ENCODE results near the gene RFX7. TPM values are rescaled to one million over a fixed set of nuclear protein-coding genes. Genes with fewer than 3 reads are reported as not detected.

The RFX7 gene
- total and polyA plus RNA-seq, 2 of the 4 experiments (the other 2 are of a cell fraction): 4.1 to 10.6 TPM

- no peak for TF ChIP-seq CEBPB (IDR thresholded peaks at IDR 0.05; ENCODE audit: low read depth, low read length)
- TF ChIP-seq RFX5 (IDR thresholded peaks at IDR 0.05; ENCODE audit: low read depth, low read length): no peak
- no peak for TF ChIP-seq MAFK (IDR thresholded peaks at IDR 0.05; ENCODE audit: low read depth, low read length)
- TF ChIP-seq FOS (IDR thresholded peaks at IDR 0.05; ENCODE audit: low read depth, low read length): no peak
- no peak overlapping the region for H2AK9ac ChIP-seq (replicated peaks; ENCODE audit: low read depth, low read length, poor library complexity)
- no peak overlapping the region for H3K4me3 ChIP-seq (ENCODE audit: insufficient read depth, low read depth, low read length)
- no peak overlapping the region for H3K18ac ChIP-seq (ENCODE audit: low read depth, low read length)
- peaks cover 17% of the 10 kb centered on the region for H3K9me3 ChIP-seq (ENCODE audit: control insufficient read depth, insufficient read depth, low read length)
- H2BK15ac ChIP-seq (ENCODE audit: low read depth, low read length): no peak overlapping the region
- no peak overlapping the region for H2BK20ac ChIP-seq (ENCODE audit: low read depth, low read length)
- no peak overlapping the region for H2BK5ac ChIP-seq (ENCODE audit: low read depth, low read length, poor library complexity, severe bottlenecking)
- no peak overlapping the region for H4K91ac ChIP-seq (ENCODE audit: insufficient read depth, low read depth, low read length)
- H4K20me1 ChIP-seq (ENCODE audit: insufficient read depth, low read length): peaks cover 4% of the 10 kb centered on the region; the same call in 1 of the 2 replicates
- dilution Hi-C loops (cut with HindIII; ENCODE audit: low sequenced_read_pairs, unreplicated experiment) (no loop called here), in situ Hi-C loops (cut with MboI; ENCODE audit: low sequenced_read_pairs) (no loop called here), intact Hi-C loops (cut with micrococcal nuclease) (no loop called here)
- peaks cover 11% of the 10 kb centered on the region for H3K36me3 ChIP-seq (ENCODE audit: control insufficient read depth, insufficient read depth, low read length)
- H3K56ac ChIP-seq (ENCODE audit: extremely low read depth, insufficient read depth, low read length): no peak overlapping the region
- no peak overlapping the region for H3K27ac ChIP-seq (ENCODE audit: insufficient read depth, low read length)
- H2AFZ ChIP-seq (replicated peaks; ENCODE audit: low read length, poor library complexity): no peak overlapping the region
- no peak overlapping the region for H4K5ac ChIP-seq (ENCODE audit: low read depth, low read length)
- no peaks in the 10 kb centered on the region for H3K9me1 ChIP-seq (ENCODE audit: insufficient read depth, low read length)
- CTCF ChIA-PET: no interaction called here
- H2BK120ac ChIP-seq (ENCODE audit: low read depth, low read length): no peak overlapping the region
- H3K4ac ChIP-seq (ENCODE audit: low read depth, low read length): no peak overlapping the region
- no peaks in the 10 kb centered on the region for H3K27me3 ChIP-seq (ENCODE audit: control insufficient read depth, insufficient read depth, low read length)
- no TSS peak for BruUV-seq (replicated peaks)
- no peak overlapping the region for H2AK5ac ChIP-seq (ENCODE audit: low read depth, low read length)
- POLR2A ChIA-PET (ENCODE audit: unreplicated experiment): no interaction called here
- H4K8ac ChIP-seq (ENCODE audit: low read depth in 2 of 2, low read length in 2 of 2): no peak overlapping the region
- WGBS, 2 experiments (ENCODE audit: extremely low coverage in 2 of 2, insufficient read length in 1 of 2): no CpG with 5 or more reads among the region's 2 CpGs
- DNase-seq (no peak), ATAC-seq (ENCODE audit: low read depth) (no peak)
- no peak overlapping the region for H3K4me2 ChIP-seq (ENCODE audit: low read depth, low read length)
- H3K14ac ChIP-seq (replicated peaks; ENCODE audit: low read depth, low read length): no peak overlapping the region
- no peak overlapping the region for H3K23ac ChIP-seq (ENCODE audit: low read depth, low read length)
- no peak overlapping the region for H3K9ac ChIP-seq (ENCODE audit: low read depth, low read length)
- peaks cover 30 to 36% of the 10 kb centered on the region in 2 experiments for H3K79me1 ChIP-seq (ENCODE audit: low read depth in 1 of 2, low read length in 2 of 2)
- no peaks in the 10 kb centered on the region for H3K4me1 ChIP-seq (ENCODE audit: control insufficient read depth, insufficient read depth, low read length)
These were observed 15.9 kb downstream of the RFX7 start for GRCh38 chr15:56227780-56228179.
